MM.1S (cell line): ENCODE measurements around the gene EIF2B2.

ENCODE experiments used
- DNase-seq: peaks from one replicate; pipeline ENCODE4 v3.0.0-alpha.2; 2015
- H2AFZ ChIP-seq: fragments of 300-600 bp; sonication (generic); 2 replicates; pipeline ENCODE4 v1.6.0; 2016; ENCODE audit warnings: antibody characterized with exemption, low read length
- H3F3A ChIP-seq: fragments of 300-600 bp; sonication (generic); 2 replicates; pipeline ENCODE4 v1.6.1; 2016; ENCODE audit warnings: mild to moderate bottlenecking, antibody characterized with exemption, low read length, moderate library complexity, mixed read lengths; ENCODE audit not compliant: insufficient read depth
- H3K27ac ChIP-seq: fragments of 300-600 bp; sonication (generic); 2 replicates; pipeline ENCODE4 v1.5.1; 2016; ENCODE audit warnings: mild to moderate bottlenecking, low read length
- H3K27me3 ChIP-seq: fragments of 300-600 bp; sonication (generic); replicated peaks from 2 replicates; pipeline ENCODE4 v1.6.0; 2016; ENCODE audit warnings: low read length; ENCODE audit not compliant: insufficient read depth
- H3K36me3 ChIP-seq: fragments of 300-600 bp; sonication (generic); replicated peaks from 2 replicates; pipeline ENCODE4 v1.6.1; 2016; ENCODE audit warnings: mild to moderate bottlenecking, low read length, mixed read lengths; ENCODE audit not compliant: insufficient read depth
- H3K4me1 ChIP-seq: fragments of 300-600 bp; sonication (generic); 2 replicates; pipeline ENCODE4 v1.6.1; 2016; ENCODE audit warnings: low read length, mixed read lengths
- H3K4me2 ChIP-seq: fragments of 300-600 bp; sonication (generic); 2 replicates; pipeline ENCODE4 v1.6.0; 2016; ENCODE audit warnings: low read depth, low read length
- H3K4me3 ChIP-seq: fragments of 300-600 bp; sonication (generic); 2 replicates; pipeline ENCODE4 v1.5.1; 2016; ENCODE audit warnings: low read length, mixed read lengths
- H3K79me2 ChIP-seq: fragments of 300-600 bp; sonication (generic); 2 replicates; pipeline ENCODE4 v1.6.1; 2016; ENCODE audit warnings: mixed run types, low read length, mixed read lengths
- H3K9ac ChIP-seq: fragments of 300-600 bp; sonication (generic); 2 replicates; pipeline ENCODE4 v1.6.1; 2016; ENCODE audit warnings: low read length, mixed read lengths
- H3K9me2 ChIP-seq: fragments of 300-600 bp; sonication (generic); replicated peaks from 2 replicates; pipeline ENCODE4 v1.6.1; 2016; ENCODE audit warnings: mild to moderate bottlenecking, low read length, mixed read lengths; ENCODE audit not compliant: insufficient read depth
- H3K9me3 ChIP-seq: fragments of 300-600 bp; sonication (generic); replicated peaks from 2 replicates; pipeline ENCODE4 v1.6.1; 2016; ENCODE audit warnings: mild to moderate bottlenecking, low read length, mixed read lengths; ENCODE audit not compliant: insufficient read depth
- H4K20me1 ChIP-seq: fragments of 300-600 bp; sonication (generic); 2 replicates; pipeline ENCODE4 v1.6.1; 2016; ENCODE audit warnings: mild to moderate bottlenecking, low read length, moderate library complexity, mixed read lengths; ENCODE audit not compliant: insufficient read depth
- CTCF ChIP-seq: fragments of 300-600 bp; sonication (generic); IDR thresholded peaks from 2 replicates; pipeline ENCODE4 v1.5.1; 2016; ENCODE audit warnings: antibody characterized with exemption, low read length, mixed read lengths
- EZH2 ChIP-seq: fragments of 300-600 bp; sonication (generic); optimal IDR thresholded peaks from 2 replicates; pipeline ENCODE3; 2017; ENCODE audit warnings: low read depth, mild to moderate bottlenecking, antibody characterized with exemption, low read length, mixed read lengths
- EZH2phosphoT487 ChIP-seq: fragments of 300-600 bp; sonication (generic); IDR thresholded peaks from 2 replicates; pipeline ENCODE4 v1.6.1; 2018; ENCODE audit warnings: antibody characterized with exemption, low read length

Gene EIF2B2

GRCh38 chr14:75040959-75041358 is 38.2 kb downstream of the EIF2B2 start:
- TF ChIP-seq EZH2 (no peak), CTCF (no peak), EZH2phosphoT487 (no peak)
- Histone ChIP-seq H3K9ac (no peak overlapping the region), H2AFZ (no peak overlapping the region), H3K27ac (no peak overlapping the region), H3K79me2 (no peaks in the 10 kb centered on the region), H3K27me3 (no peaks in the 10 kb centered on the region), H3K4me2 (no peak overlapping the region), H3K4me1 (no peaks in the 10 kb centered on the region), H3K36me3 (no peaks in the 10 kb centered on the region), H3K9me2 (no peaks in the 10 kb centered on the region), H3F3A (no peaks in the 10 kb centered on the region), H3K9me3 (no peaks in the 10 kb centered on the region), H4K20me1 (no peaks in the 10 kb centered on the region), H3K4me3 (no peak overlapping the region)
- DNase-seq = no peak

- no peaks in the 10 kb centered on the region for H3K9me2 ChIP-seq
- H3K9me3 ChIP-seq = no peaks in the 10 kb centered on the region
- H3K9ac ChIP-seq = no peak overlapping the region
- TF ChIP-seq EZH2phosphoT487 = no peak
- TF ChIP-seq EZH2 = no peak
- no peak for TF ChIP-seq CTCF
- H3K4me1 ChIP-seq = no peaks in the 10 kb centered on the region
- H3K4me3 ChIP-seq = no peak overlapping the region
- H3K27ac ChIP-seq = no peak overlapping the region
- no peaks in the 10 kb centered on the region for H3K79me2 ChIP-seq
- no peak overlapping the region for H3K4me2 ChIP-seq
- H3F3A ChIP-seq = no peaks in the 10 kb centered on the region
- no peaks in the 10 kb centered on the region for H3K27me3 ChIP-seq
- no peaks in the 10 kb centered on the region for H4K20me1 ChIP-seq
- H2AFZ ChIP-seq = no peak overlapping the region
- H3K36me3 ChIP-seq = no peaks in the 10 kb centered on the region
- DNase-seq = no peak
These were observed 38.9 kb downstream of the EIF2B2 start for GRCh38 chr14:75041613-75042012.

GRCh38 chr14:75042035-75042434 is 39.3 kb downstream of the EIF2B2 start:
- Histone ChIP-seq H3K4me3 (no peak overlapping the region), H4K20me1 (no peaks in the 10 kb centered on the region), H3K27ac (no peak overlapping the region), H3K27me3 (no peaks in the 10 kb centered on the region), H3K9ac (no peak overlapping the region), H3K4me1 (no peaks in the 10 kb centered on the region), H3K79me2 (no peaks in the 10 kb centered on the region), H3K9me2 (no peaks in the 10 kb centered on the region), H2AFZ (no peak overlapping the region), H3K36me3 (no peaks in the 10 kb centered on the region), H3F3A (no peaks in the 10 kb centered on the region), H3K9me3 (no peaks in the 10 kb centered on the region), H3K4me2 (no peak overlapping the region)
- TF ChIP-seq EZH2 (no peak), EZH2phosphoT487 (no peak), CTCF (no peak)
- DNase-seq = no peak
